Ishikawa (cell line): ENCODE results near the gene MALRD1.

Experiments
- CEBPB ChIP-seq: IDR thresholded peaks from 2 replicates; pipeline ENCODE4 v1.6.1; 2012
- CREB1 ChIP-seq: IDR thresholded peaks from 2 replicates; pipeline ENCODE4 v1.6.1; 2012; ENCODE audit warnings: low read depth
- EGR1 ChIP-seq: IDR thresholded peaks from 2 replicates; pipeline ENCODE4 v1.6.1; 2012
- EP300 ChIP-seq: IDR thresholded peaks from 2 replicates; pipeline ENCODE4 v1.6.1; 2012; ENCODE audit warnings: borderline replicate concordance
- FOXM1 ChIP-seq: IDR thresholded peaks from 2 replicates; pipeline ENCODE4 v1.6.1; 2012; ENCODE audit warnings: low read depth, borderline replicate concordance
- MAX ChIP-seq: IDR thresholded peaks from 2 replicates; pipeline ENCODE4 v1.6.1; 2012
- NFIC ChIP-seq: IDR thresholded peaks from 2 replicates; pipeline ENCODE4 v1.6.1; 2012
- RAD21 ChIP-seq: IDR thresholded peaks from 2 replicates; pipeline ENCODE4 v1.6.1; 2012; ENCODE audit warnings: low read depth
- REST ChIP-seq: IDR thresholded peaks from 2 replicates; pipeline ENCODE4 v1.6.1; 2012; ENCODE audit warnings: low read depth, mild to moderate bottlenecking
- TAF1 ChIP-seq: IDR thresholded peaks from 2 replicates; pipeline ENCODE4 v1.6.1; 2012; ENCODE audit warnings: low read depth, mild to moderate bottlenecking
- TCF12 ChIP-seq: IDR thresholded peaks from 2 replicates; pipeline ENCODE4 v1.6.1; 2012; ENCODE audit warnings: low read depth
- TEAD4 ChIP-seq: IDR thresholded peaks from 2 replicates; pipeline ENCODE4 v1.6.1; 2012
- USF1 ChIP-seq: IDR thresholded peaks from 2 replicates; pipeline ENCODE4 v1.6.1; 2012
- YY1 ChIP-seq: IDR thresholded peaks from 2 replicates; pipeline ENCODE4 v1.6.1; 2012; ENCODE audit warnings: low read depth
- ZBTB7A ChIP-seq: IDR thresholded peaks from 2 replicates; pipeline ENCODE4 v1.6.1; 2012; ENCODE audit warnings: low read depth

Gene MALRD1

GRCh38 chr10:19713159-19713558, 664.6 kb downstream of the MALRD1 start:
- TF ChIP-seq REST (no peak), NFIC (no peak), CEBPB (no peak), USF1 (no peak), CREB1 (no peak)

GRCh38 chr10:19713800-19714525, 665.4 kb downstream of the MALRD1 start:
- TF ChIP-seq RAD21 = no peak
- no peak for TF ChIP-seq ZBTB7A

- TF ChIP-seq REST (no peak), NFIC (no peak)
Measured at GRCh38 chr10:19719284-19719683, 670.7 kb downstream of the MALRD1 start.

GRCh38 chr10:19724287-19724686, 675.7 kb downstream of the MALRD1 start:
- no peak for TF ChIP-seq YY1
- TF ChIP-seq EP300 = no peak
- TF ChIP-seq NFIC = no peak
- no peak for TF ChIP-seq CEBPB
- TF ChIP-seq MAX = no peak
- TF ChIP-seq RAD21 = no peak
- TF ChIP-seq CREB1 = no peak
- TF ChIP-seq REST = no peak
- TF ChIP-seq EGR1 = no peak
- no peak for TF ChIP-seq TCF12
- no peak for TF ChIP-seq USF1
- TF ChIP-seq TEAD4 = no peak
- TF ChIP-seq TAF1 = no peak
- TF ChIP-seq FOXM1 = no peak
- no peak for TF ChIP-seq ZBTB7A

GRCh38 chr10:19728376-19728775, 679.8 kb downstream of the MALRD1 start:
- TF ChIP-seq RAD21 = no peak
- TF ChIP-seq REST = no peak
- TF ChIP-seq MAX = no peak
